A673 (cell line): ENCODE measurements around the gene TPR. TPM values are rescaled to one million over a fixed set of nuclear protein-coding genes. Genes with fewer than 3 reads are reported as not detected.

Source experiments
- Bru-seq: library from RNA; stranded (reverse); fragments of 400-500 nt; gene quantifications from one replicate; lab custom pipeline; 2021; lab: Mats Ljungman, UMichigan
- BruChase-seq, 2 experiments: library from RNA; stranded (reverse); fragments of 400-500 nt; gene quantifications; one replicate each; lab custom pipeline; 2021; lab: Mats Ljungman, UMichigan
- BruUV-seq: library from RNA; stranded (reverse); fragments of 400-500 nt; replicated peaks from 2 replicates; lab custom pipeline; 2021; lab: Mats Ljungman, UMichigan
- CTCF ChIA-PET: fragments of 300-600 bp; sonication (Branson Sonifier 250); formaldehyde crosslinking; loops from one replicate; lab custom pipeline; 2022; ENCODE audit warnings: antibody characterized with exemption; lab: Charles Lee
- POLR2A ChIA-PET: fragments of 300-600 bp; sonication (Branson Sonifier 250); formaldehyde crosslinking; loops from one replicate; lab custom pipeline; 2022; ENCODE audit warnings: antibody characterized with exemption; ENCODE audit not compliant: low non-redundant PET; lab: Charles Lee
- DNase-seq: peaks from one replicate; pipeline ENCODE4 v3.0.0-alpha.2; 2015; ENCODE audit warnings: low spot score
- H3K27ac ChIP-seq: fragments of 200-600 bp; sonication (generic); 2 replicates; pipeline ENCODE4 v1.5.1; 2016; ENCODE audit warnings: mixed run types, low read depth, mild to moderate bottlenecking, mixed read lengths, antibody characterized with exemption, low read length; ENCODE audit not compliant: poor library complexity, severe bottlenecking
- H3K27me3 ChIP-seq: fragments of 200-600 bp; sonication (generic); replicated peaks from 2 replicates; pipeline ENCODE4 v1.6.1; 2017; ENCODE audit warnings: mixed run types, low read depth, mild to moderate bottlenecking, mixed read lengths, antibody characterized with exemption, low read length; ENCODE audit not compliant: insufficient read depth, poor library complexity
- H3K36me3 ChIP-seq: fragments of 200-600 bp; sonication (generic); 2 replicates; pipeline ENCODE4 v1.6.1; 2016; ENCODE audit warnings: mixed run types, mild to moderate bottlenecking, mixed read lengths, antibody characterized with exemption, low read length; ENCODE audit not compliant: insufficient read depth, poor library complexity, severe bottlenecking
- H3K4me1 ChIP-seq: fragments of 200-600 bp; sonication (generic); 2 replicates; pipeline ENCODE4 v1.6.1; 2017; ENCODE audit warnings: mixed run types, mild to moderate bottlenecking, mixed read lengths, antibody characterized with exemption, low read length; ENCODE audit not compliant: insufficient read depth, poor library complexity, severe bottlenecking
- H3K4me3 ChIP-seq: fragments of 200-600 bp; sonication (generic); 2 replicates; pipeline ENCODE4 v1.5.1; 2016; ENCODE audit warnings: low read depth, mixed run types, mild to moderate bottlenecking, mixed read lengths, low read length; ENCODE audit not compliant: poor library complexity, severe bottlenecking
- H3K9me3 ChIP-seq: fragments of 200-600 bp; sonication (generic); 2 replicates; pipeline ENCODE4 v1.6.1; 2016; ENCODE audit warnings: mixed run types, low read depth, mild to moderate bottlenecking, mixed read lengths, antibody characterized with exemption, low read length; ENCODE audit not compliant: poor library complexity, severe bottlenecking
- CTCF ChIP-seq: fragments of 300-800, 200-600 bp; sonication (generic); conservative IDR thresholded peaks from 2 replicates; pipeline ENCODE4 v1.5.1; 2017; ENCODE audit warnings: low read depth, mild to moderate bottlenecking, antibody characterized with exemption, low read length, moderate library complexity, mixed read lengths
- EZH2 ChIP-seq: fragments of 200-600 bp; sonication (generic); IDR thresholded peaks from 2 replicates; pipeline ENCODE4 v1.6.1; 2017; ENCODE audit warnings: borderline replicate concordance, low read depth, mild to moderate bottlenecking, mixed read lengths, antibody characterized with exemption, low read length; ENCODE audit not compliant: poor library complexity, severe bottlenecking
- intact Hi-C: fragments of 100-400 bp; cut with micrococcal nuclease; formaldehyde crosslinking; loops from one replicate; pipeline ENCODE4 v1.10.0; 2022; ENCODE audit not compliant: unreplicated experiment
- long read RNA-seq: library from polyadenylated mRNA; stranded (forward); transcript quantifications from one replicate; pipeline ENCODE4 v2.0.0, GENCODE V29; 2022
- total RNA-seq: library from RNA; stranded (reverse); gene quantifications from 2 replicates; pipeline ENCODE4 v1.2.3, GENCODE V29; 2021

TPR gene
- total RNA-seq (136 and 137 TPM in 2 replicates), Bru-seq, nascent RNA (percentile 94 among the genes with signal in this experiment), BruChase-seq, experiment 1, labeled RNA remaining after a 2-hour chase (percentile 92 among the genes with signal in this experiment), BruChase-seq, experiment 2, labeled RNA remaining after a 6-hour chase (percentile 96 among the genes with signal in this experiment)
- long read RNA-seq, full-length matches to known transcripts: 47 of 108 reads
- long read RNA-seq, partial matches to known transcripts: 38 of 108 reads
- long read RNA-seq, other reads (novel, unspliced or antisense): 23 of 108 reads

- BruUV-seq: no TSS peak
- Histone ChIP-seq H3K4me1 (peaks cover 15% of the 10 kb centered on the region), H3K9me3 (no peaks in the 10 kb centered on the region), H3K36me3 (peaks cover 40% of the 10 kb centered on the region), H3K27ac (peak within 1 kb of the TSS; percentile 98), H3K27me3 (no peaks in the 10 kb centered on the region), H3K4me3 (peak within 1 kb of the TSS; percentile 78)
- DNase-seq: peak; percentile 100
- ChIA-PET CTCF (interaction anchor here (0.5 to 1.2 kb wide), 13 partner anchors 9 to 655 kb away, joined by 3 to 9 read pairs (median 3); partner anchors contain the start of gene PTGS2), POLR2A (interaction anchor here (0.7 kb wide), 2 partner anchors 162 to 1060 kb away, joined by 3 read pairs; no protein-coding TSS in a partner anchor)
- peak; percentile 100 for TF ChIP-seq CTCF
- TF ChIP-seq EZH2: no peak
- intact Hi-C loops: no loop called here
Observed at GRCh38 chr1:186375152-186375928, at the start of gene TPR, which contains the start of gene ODR4. Gene TPR (minus strand): TSS chr1:186375253. CDS start chr1:186375028, 225 bp downstream. Gene ODR4 (plus strand): TSS chr1:186375838. CDS start chr1:186379786, 3,948 bp downstream.

- no peaks in the 10 kb centered on the region for H3K27me3 ChIP-seq
- peak; percentile 61 for DNase-seq
- intact Hi-C loops: no loop called here
- CTCF ChIA-PET: no interaction called here
- POLR2A ChIA-PET: no interaction called here
- TF ChIP-seq CTCF: no peak
- no peak for TF ChIP-seq EZH2
- no TSS peak for BruUV-seq
- peaks cover 2% of the 10 kb centered on the region for H3K36me3 ChIP-seq
- H3K4me3 ChIP-seq: no peak overlapping the region
- H3K27ac ChIP-seq: no peak overlapping the region
- no peaks in the 10 kb centered on the region for H3K9me3 ChIP-seq
- peaks cover 16% of the 10 kb centered on the region for H3K4me1 ChIP-seq
Observed at GRCh38 chr1:186424539-186424938, 49.5 kb upstream of the TPR start.

GRCh38 chr1:186421446-186421845, 46.4 kb upstream of the TPR start:
- CTCF ChIA-PET: no interaction called here
- H3K4me1 ChIP-seq: peaks cover 16% of the 10 kb centered on the region
- H3K4me3 ChIP-seq: no peak overlapping the region
- peaks cover 11% of the 10 kb centered on the region for H3K36me3 ChIP-seq
- no peak for DNase-seq
- no peak for TF ChIP-seq EZH2
- no peak for TF ChIP-seq CTCF
- peak overlapping the region; percentile 39 for H3K27ac ChIP-seq
- H3K27me3 ChIP-seq: no peaks in the 10 kb centered on the region
- H3K9me3 ChIP-seq: no peaks in the 10 kb centered on the region
- BruUV-seq: no TSS peak
- intact Hi-C loops: no loop called here
- POLR2A ChIA-PET: no interaction called here
